CD4-positive, alpha-beta T cell treated with Interleukin-21 for 1 hour (primary cell): ENCODE results near the gene INO80C.

Source experiments
- DNase-seq: peaks from one replicate; pipeline ENCODE4 v3.0.0-alpha.2; 2020

Gene INO80C

GRCh38 chr18:35497370-35498197 lies at the start of gene INO80C:
INO80C (minus strand) TSS chr18:35497960; CDS start chr18:35497874, 86 bp downstream.
- peak; percentile 95 for DNase-seq

- no peak for DNase-seq
These were observed 49.3 kb upstream of the INO80C start for GRCh38 chr18:35547008-35547605.

GRCh38 chr18:35542356-35542755 lies 44.6 kb upstream of the INO80C start:
- DNase-seq: no peak

- DNase-seq: no peak
These were observed 37.5 kb upstream of the INO80C start for GRCh38 chr18:35535297-35535696.

- DNase-seq: no peak
These were observed 36.2 kb upstream of the INO80C start for GRCh38 chr18:35533916-35534405.

- DNase-seq: no peak
These were observed 31.1 kb upstream of the INO80C start for GRCh38 chr18:35528749-35529274.

- no peak for DNase-seq
These were observed 28.8 kb upstream of the INO80C start for GRCh38 chr18:35526495-35527059.

- DNase-seq: no peak
These were observed 28.2 kb upstream of the INO80C start for GRCh38 chr18:35525795-35526494.

- no peak for DNase-seq
These were observed 26.5 kb upstream of the INO80C start for GRCh38 chr18:35524226-35524625.

GRCh38 chr18:35522130-35522959 lies 24.6 kb upstream of the INO80C start:
- no peak for DNase-seq

GRCh38 chr18:35521133-35521532 lies 23.4 kb upstream of the INO80C start:
- no peak for DNase-seq

- DNase-seq: no peak
These were observed 21.6 kb upstream of the INO80C start for GRCh38 chr18:35519148-35519899.

- DNase-seq: no peak
These were observed 20.0 kb upstream of the INO80C start for GRCh38 chr18:35517715-35518114.

GRCh38 chr18:35516789-35517188 lies 19.0 kb upstream of the INO80C start:
- DNase-seq: no peak

- no peak for DNase-seq
These were observed 18.6 kb upstream of the INO80C start for GRCh38 chr18:35516351-35516750.

GRCh38 chr18:35515460-35516130 lies 17.8 kb upstream of the INO80C start:
- DNase-seq: no peak

GRCh38 chr18:35514752-35515459 lies 17.1 kb upstream of the INO80C start:
- no peak for DNase-seq

GRCh38 chr18:35514283-35514682 lies 16.5 kb upstream of the INO80C start:
- DNase-seq: no peak

- DNase-seq: no peak
These were observed 15.6 kb upstream of the INO80C start for GRCh38 chr18:35513181-35513936.
